Measurements from ENCODE around the gene TMIGD3.

The TMIGD3 gene

DNA sequence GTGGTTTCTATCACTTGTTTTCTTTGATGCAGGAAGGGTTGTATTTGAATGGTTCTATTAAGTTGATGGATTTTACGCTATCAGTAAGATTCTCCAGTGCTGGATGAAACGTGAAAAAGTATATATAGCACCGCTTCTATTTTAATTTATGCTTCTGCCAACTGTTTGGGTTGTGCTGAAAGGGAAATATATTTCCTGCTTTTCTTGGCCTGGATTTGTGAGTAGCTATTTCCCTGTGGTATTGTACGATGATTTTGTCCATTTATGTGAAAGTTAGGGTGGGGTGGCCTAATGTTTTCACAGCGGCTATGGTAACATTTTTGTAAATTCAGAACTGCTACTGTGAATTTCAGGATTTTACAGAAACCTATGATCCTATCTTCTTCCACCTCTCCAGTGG is 29.3 kb downstream of the TMIGD3 start:
- no peak for DNase-seq

DNA sequence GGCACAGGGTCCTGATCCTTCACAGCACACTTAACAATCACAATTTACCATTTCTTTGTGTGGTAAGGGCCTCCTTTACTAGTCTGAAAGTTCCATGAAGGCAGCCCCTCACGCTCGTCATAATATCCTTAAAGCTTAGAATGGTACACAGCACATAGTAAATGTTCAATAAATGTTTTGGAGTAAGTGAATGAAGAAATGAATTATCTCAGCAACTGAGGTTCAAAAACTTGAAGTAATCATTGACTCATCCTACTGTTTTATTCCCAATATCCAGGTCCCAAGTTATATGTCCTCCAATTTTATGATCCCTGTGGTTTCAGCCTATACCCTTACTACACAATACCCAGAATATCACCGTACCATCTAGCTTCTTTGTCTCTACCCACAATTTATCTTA is 31.9 kb downstream of the TMIGD3 start:
- no peak for DNase-seq

DNA sequence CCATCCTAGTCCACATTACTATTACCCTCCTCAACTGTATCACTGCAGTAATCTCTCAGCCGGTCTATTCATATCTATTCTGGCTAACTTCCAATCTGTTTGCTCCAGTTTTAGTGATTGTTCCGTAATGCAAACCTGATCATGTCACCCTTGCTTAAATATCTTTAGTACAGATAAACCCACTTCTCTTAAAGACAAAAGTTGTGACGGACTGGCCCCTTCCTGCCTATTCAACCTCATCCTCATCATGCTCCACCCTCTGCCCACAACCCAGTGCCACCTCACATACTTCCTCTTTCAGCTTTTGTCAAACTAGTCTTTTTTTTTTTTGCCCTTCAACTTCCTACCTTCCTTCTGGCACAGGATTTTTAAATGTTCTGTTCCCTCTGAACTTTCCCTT is 32.4 kb downstream of the TMIGD3 start:
- no peak for DNase-seq

DNA sequence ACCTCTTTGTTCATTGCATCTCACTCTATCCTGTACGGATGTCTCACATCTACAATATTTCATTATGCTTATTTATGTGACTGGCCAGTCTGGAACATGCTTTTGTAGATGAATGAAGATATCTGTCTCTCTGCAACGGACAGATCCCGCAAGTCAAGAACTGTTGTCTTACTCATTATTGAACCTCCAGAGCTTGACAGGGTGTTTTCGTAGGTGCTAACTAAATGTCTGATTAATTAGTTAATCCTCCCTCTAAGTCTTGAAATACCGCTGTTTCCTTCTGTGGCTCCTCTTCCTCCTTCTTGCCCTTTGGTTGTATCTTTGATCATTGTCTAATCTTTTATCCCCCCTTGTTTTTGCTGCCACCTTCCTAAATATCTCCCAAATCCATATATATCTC is 32.8 kb downstream of the TMIGD3 start:
- no peak for DNase-seq

DNA sequence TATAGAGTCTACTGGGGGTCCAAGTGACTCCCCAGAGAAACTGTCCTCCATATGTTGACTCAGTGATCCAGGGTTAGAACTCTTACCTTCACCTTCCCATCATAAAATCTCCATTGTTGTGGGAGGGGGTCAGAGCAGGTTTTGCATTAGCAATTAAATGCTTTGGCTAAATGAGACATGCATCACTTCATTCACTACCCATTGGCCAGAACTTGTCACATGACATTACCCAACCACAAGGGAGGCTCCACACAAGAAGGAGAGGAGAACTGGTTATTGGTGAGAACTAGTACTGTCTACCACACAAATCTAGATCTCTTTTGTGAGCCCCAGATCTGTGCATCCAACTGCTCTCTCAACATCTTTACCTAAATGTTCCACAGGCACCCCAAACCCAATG is 33.9 kb downstream of the TMIGD3 start:
- no peak for DNase-seq

DNA sequence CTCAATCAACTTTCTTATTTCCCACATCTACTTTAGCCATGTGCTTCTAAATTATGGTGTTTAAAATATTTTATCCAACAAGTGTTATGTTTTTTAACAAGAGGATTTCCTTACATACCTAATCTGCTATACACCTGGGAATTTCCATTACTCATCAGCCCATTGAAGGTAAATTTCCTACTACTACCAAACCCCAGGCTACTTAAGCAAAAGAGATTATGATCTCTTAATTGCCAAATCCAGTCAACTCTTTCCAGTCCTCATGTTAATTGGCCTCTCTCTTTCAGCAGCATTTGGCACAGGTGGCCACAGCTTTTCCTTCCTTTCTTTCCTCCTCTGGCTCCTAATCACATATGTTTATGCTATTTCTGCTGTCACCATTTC is 34.7 kb downstream of the TMIGD3 start:
- DNase-seq: peak; percentile 19

DNA sequence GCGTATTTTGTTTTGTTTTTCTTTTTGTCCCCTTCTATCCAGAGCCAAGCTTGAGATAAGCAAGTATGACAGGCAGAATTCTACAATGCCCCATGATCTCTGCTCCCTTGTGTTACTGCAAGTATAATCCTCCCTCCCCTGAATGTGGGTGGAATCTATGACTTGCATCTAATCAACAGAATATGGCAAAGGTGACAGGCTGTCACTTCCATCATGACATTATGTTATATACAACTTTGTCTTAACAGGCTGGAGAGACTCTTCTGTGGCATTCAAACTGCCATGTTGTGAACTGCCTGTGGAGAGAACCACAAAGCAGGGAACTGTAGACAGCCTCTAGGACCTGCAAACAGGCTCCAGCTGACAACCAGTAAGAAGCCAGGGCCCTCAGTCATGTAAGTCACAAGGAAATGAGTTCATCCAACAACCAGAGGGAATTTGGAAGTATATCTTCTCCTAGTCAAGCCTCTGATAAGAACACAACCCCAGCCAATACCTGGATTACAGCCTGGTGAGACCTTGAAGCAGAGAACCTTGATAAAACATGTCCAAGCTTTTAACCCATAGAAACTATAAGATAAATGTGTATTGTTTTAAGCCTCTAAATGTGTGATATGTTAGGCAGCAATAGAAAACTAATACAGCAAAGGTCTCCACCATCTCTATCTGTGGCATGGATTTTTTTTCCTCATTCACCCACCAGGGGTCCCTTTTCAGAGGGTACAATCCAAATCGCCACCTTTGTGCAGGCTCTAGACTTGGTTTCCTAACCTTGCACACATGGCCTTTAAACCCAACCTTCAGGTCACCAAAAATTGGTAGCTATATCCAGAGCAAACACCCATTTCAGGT is 35.3 kb downstream of the TMIGD3 start:
- no peak for DNase-seq

DNA sequence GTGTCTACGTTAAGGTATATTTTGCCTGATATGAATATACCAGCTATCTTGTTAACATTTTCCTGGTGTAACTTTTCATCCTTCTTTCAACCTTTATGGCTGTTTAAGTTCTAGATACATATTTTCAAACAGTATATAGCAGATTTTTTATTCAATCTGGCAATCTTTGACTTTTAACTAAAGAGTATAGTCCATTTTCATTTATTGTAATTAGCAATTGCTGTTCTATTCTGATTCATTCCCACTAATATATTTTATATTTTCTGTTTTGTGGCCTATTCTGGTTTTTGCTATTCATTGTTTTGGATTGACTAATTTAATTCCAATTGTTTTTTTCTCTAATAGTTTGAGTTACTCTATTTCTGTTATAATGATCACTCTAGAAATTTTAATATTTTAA is 37.0 kb downstream of the TMIGD3 start:
- DNase-seq: no peak

DNA sequence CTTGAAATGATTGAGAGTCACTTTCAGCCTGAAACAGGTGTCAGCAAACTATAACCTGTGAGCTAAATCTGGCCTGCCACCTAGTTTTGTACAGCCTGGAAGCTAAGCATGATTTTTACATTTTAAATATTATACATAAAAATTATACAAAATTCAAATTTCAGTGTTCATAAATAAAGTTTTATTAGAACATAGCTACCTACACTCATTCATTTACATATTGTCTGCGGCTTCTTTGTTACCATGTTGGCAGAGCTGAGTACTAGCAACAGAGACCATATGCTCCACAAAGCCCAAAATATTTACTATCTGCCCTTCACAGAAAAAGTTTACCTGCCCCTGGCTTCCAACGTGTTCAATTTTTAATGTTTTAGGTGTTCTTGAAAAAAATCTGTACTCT is 37.7 kb downstream of the TMIGD3 start:
- no peak for DNase-seq

DNA sequence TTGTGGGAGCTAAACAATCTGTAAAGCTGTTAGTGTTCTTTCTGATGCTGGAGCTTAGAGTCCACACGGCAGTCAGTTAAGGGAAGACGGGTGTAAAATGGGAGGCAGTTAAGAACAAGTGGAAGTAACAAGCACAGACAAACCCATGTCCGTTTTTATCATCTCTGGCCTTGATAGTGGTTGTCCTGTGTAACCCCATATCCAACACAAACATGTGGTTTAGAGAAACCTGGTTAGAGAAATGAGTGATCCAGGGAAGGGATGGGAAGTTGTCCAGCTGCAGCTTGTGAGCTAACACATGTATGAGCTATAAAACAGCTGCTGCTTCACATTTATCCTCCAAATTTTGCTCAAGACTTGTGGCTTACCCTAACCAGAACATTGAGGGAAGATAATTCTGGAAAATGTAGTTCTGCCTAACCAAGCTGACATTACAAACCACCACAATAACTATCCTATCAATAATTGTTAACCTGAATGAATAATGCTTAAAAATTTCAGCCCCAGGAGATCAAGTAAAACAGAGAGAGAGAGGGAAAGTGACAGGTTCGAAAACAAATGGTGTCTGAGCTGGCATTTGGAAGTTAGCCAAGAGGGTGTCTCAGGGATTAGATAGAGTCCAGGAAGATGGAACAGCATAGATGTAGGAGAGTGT is 40.3 kb downstream of the TMIGD3 start:
- DNase-seq: peak; percentile 3

DNA sequence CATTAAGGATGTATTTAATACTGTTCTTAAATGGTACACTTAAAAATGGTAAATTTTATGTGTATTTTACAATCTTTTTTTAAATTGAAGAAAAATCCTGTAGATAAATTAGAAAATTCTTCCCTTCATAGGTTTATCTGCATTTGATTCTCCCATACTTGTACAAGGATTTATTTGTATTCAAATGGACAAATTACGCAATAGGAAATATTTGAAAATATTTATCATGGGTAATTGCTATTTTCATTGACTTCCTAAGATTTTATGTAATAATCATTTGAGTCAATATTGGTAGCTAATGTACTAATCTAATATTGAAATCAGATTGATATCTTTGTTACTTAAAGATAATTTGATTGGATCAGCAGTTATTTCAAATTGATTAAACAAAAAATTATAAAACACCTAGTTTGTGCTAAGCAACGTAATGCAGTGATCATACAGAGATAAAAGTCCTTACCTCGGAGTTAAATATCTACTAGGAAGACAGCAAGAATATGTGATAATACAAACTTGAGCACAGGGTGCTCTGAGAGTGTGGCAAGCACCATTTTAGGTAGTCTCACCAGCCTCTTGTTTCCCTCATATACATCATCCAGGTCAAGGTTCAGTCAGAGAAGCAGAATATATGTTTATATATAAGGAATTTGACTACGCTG is 40.9 kb downstream of the TMIGD3 start:
- DNase-seq: no peak

DNA sequence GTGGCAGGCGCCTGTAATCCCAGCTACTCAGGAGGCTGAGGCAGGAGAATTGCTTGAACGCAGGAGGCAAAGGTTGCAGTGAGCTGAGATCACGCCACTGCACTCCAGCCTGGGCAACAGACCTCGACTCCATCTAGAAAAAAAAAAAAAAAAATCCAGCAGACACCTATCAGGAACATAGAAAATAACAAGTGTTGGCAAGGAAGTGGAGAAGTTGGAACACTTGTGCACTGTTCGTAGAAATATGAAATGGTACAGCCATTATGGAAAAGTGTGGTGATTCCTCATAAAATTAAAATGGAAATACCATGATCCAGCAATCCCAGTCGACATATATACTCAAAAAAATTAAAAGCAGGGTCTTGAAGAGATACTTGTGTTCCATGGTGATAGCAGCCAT is 41.7 kb downstream of the TMIGD3 start:
- DNase-seq: no peak

DNA sequence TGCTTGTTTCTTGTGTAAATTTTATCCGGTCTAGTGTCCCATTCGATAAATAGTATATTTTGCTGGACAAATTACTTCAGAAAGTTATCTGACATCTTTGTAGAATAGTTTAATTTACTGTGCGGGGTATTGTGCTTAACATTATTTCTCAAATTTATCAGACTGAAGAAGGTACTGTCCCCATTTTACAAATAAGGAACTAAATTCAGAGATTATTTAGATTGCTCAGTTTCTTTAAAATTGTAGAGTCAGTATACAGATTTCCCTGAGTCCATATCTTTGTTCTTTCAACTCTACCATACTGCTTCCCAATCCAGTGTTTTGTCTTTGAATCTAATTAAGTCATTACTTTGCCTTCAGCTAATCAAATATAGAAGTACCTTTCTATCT is 47.8 kb downstream of the TMIGD3 start:
- no peak for DNase-seq

DNA sequence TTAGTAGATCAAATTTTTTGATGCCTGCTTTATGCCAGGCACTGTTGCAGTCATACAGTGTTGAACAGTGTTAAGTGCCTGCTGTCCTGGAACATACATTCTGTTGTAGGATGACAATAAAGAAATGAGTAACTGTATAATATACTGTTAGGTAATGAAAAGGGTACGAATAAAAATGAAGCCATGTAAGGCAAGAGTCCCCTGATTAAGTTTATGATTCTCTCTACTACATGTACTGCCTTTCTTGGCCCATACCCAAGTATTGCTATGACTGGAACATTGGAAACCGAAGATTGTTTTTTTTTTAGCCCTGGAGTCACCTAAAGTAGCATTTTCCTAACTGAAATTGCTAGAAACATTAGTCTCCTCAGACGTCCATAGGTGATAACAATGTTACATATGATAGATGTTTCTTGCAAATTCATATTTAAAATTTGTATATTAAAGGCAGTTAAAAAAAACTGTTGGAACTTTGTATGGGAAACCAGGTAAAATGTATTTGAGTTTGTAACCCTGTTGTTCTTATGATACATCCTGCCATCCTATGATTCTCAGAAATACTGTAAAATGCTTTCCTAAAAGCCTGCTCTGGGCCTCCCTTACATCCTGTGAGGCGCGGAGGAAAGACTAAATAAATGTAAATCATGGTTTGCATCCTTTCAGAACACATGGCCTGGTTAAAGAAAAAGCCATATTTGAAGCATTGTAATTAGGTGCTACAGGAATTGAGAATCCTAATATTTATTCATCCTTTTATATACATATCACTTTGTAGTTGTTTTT is 48.4 kb downstream of the TMIGD3 start:
- no peak for DNase-seq

DNA sequence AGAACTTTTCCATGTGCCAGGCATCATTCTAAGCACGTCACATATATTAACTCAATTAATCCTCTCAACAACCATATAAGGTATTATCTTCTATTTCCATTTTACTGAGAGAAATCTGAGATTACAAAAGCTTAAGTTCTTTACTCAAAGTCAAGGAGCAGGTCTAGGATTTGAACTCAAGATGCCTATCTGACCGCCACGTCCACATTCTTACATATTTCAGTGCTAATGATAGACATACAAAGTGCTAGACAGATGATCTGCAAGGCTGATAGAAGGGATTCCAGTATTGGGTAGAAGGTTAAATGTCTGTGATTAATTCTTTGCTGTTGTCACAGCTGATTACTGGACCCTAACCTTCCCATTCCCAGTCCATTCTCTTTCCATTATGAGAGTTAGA is 49.7 kb downstream of the TMIGD3 start:
- DNase-seq: no peak

DNA sequence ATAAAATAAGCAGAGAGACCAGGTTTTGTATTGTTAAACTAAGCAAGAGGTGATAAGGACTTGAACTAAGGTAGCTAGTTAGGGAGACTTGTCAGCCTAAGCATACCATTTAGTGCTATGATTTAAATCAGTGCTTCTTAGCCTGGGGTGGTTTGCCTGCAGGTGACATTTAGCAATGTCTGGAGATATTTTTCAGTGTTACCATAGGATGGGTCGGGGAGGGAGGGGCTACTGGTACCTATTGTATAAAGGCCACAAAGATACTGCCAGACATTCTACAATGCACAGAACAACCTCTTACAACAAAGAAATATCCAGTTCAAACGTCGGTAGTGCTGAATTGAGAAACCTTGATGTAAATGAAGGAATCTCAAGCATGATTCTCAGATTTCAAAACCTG is 50.9 kb downstream of the TMIGD3 start:
- DNase-seq: no peak

DNA sequence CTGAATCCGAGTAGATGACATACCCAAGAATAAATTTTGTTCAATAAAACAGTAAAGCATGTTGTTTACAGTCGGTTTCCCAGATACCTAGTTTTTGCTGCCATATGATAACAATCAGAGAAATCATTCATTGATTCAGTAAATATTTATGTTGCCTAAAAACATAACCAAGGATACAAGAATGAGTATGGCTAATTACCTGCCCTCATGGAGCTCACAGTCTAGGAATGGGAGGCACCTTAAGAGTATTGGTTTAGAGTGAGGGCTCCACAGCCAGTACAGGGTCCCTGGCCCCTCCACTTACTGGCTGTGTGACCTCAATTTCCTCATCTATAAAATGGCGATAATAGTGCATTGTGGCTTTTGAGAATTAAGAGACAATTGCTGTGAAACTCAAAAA is 53.2 kb downstream of the TMIGD3 start:
- DNase-seq: no peak

DNA sequence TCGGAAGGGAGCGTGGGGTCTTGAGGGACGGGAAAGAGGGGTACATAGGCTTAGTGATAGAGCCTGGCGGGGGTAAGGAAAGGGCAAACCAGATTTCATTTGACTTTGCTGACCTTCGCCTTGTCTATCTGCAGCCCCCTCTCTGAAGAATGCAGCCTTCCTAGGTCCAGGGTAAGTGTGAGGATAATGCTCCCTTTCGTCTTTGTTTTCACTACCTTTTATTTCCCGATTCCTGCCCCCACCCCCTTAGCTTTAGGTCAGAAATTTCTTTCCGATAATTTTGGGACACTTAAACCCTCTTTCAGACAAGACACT is 53.8 kb downstream of the TMIGD3 start:
- DNase-seq: no peak

DNA sequence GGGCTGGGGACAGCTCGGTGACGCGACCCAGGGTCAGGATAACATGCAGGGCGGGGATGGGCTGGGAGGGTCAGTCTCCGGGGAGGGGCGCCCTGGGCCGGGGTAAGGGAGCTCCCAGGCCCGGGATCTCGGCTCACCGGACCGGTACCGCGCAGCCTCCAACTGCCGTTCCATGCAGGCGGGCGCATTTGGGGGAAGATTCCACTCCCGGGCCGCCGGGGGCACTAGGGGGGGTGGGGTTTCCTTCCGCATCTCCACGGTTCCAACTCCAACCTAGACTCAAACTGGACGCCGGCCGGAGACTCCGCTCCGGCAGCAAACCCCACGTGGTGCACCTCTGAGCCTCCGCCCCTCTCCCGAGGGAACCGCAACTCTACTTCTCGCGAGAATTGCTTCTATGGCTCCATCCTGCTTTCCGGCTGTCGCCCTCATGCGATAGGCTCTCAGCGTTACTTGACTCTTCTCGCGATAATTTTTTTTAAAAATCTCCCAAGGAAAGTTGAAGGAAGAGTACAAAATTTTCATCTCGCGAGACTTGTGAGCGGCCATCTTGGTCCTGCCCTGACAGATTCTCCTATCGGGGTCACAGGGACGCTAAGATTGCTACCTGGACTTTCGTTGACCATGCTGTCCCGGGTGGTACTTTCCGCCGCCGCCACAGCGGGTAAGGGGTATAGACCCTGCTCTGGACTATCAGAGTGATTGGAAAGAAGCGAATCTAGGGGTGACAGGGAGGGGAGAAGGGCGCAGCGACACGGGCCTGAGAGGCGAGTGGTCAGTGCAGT is 54.3 kb downstream of the TMIGD3 start, which contains the start of the genes ATP5PB and WDR77:
ATP5PB (plus strand) TSS at position 547 of the 785 bp plus-strand sequence; CDS start at position 625, 78 bp downstream.
WDR77 (minus strand) TSS at position 339 of the 785 bp plus-strand sequence; CDS start at position 252, 87 bp downstream.
- peak; percentile 97 for DNase-seq

DNA sequence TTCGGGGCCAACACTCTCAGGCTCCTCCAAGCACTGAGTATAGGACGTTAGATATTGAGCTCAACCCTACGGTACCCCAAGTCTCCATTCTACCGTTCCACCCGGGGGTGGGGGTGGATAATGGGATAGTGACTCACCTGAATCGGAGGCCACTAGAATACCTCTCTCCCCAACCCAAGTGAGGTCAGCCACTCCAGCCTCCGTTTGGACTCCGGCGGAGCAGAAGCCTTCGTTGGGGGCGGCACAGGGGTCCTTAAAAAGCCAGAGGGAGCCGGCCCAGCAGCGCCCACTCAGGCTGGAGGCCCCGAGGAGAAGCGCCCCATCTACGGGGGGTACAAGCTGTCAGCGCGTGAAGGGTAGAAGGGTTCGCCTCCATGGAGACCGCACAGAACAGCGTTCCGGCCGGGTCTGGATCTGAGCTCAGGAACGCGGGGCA is 54.9 kb downstream of the TMIGD3 start:
- DNase-seq: peak; percentile 23

DNA sequence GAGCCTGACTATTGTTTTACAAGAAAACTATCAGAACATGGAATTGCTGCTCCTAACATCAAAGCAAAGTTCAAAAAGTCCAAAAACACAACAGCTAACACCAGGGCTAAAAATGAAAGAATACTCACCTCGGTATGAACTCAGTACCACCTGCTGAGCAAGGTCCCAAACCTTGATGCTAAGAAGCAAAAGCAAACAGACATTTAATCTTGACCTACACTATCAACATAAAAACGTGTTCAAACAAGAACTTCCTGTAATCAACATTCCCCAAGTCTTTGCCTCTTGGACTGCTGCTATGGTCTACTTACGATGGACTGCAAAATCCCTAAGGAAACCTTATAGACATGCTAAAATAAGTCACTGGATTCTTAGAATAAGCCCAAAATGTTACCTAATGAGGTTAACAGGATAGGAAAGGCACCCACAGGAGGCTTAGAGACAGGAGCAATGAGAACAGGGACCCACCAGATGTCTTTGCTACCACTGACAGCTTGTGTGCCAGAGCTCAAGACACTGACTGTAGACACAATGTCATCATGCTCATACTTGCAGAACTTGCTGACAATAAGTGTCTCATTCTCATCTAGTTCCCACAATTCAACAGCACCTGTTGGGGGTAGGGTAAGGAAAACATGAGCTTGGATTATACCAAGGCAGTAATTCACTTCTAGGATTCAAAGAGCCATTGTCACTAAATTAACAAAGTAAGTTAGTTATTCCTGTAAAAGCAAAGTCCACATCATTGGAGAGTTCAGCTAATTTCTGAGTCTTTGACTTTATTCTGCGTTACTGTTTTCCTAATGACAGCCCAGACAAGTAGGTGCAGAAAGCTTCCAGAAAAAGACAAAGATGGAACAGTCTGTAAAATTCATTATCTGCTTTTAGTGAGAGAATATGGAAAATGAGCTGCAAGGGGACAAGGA is 56.2 kb downstream of the TMIGD3 start:
- DNase-seq: no peak
